ENCODE measurements around the gene DPP10.

DNA sequence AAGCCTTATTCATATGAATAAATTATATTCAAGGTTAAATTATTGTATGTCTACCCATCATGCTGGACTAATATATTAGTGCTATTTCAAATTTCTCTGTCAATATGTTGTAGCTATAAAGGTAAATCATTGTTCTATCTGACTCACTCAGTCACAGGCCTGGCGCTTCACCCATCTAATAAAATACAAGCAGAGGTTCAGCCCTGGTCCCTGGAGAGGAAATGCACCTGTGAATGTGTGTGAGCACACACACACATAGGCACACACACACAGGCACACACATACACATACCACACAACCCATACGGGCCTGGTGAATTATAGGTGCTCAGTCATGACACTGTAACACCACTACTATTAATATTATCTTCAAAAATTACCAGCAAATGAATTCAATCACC is 1396.1 kb downstream of the DPP10 start:
- TF ChIP-seq, protein P1, sequence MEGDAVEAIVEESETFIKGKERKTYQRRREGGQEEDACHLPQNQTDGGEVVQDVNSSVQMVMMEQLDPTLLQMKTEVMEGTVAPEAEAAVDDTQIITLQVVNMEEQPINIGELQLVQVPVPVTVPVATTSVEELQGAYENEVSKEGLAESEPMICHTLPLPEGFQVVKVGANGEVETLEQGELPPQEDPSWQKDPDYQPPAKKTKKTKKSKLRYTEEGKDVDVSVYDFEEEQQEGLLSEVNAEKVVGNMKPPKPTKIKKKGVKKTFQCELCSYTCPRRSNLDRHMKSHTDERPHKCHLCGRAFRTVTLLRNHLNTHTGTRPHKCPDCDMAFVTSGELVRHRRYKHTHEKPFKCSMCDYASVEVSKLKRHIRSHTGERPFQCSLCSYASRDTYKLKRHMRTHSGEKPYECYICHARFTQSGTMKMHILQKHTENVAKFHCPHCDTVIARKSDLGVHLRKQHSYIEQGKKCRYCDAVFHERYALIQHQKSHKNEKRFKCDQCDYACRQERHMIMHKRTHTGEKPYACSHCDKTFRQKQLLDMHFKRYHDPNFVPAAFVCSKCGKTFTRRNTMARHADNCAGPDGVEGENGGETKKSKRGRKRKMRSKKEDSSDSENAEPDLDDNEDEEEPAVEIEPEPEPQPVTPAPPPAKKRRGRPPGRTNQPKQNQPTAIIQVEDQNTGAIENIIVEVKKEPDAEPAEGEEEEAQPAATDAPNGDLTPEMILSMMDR (IDR thresholded peaks at IDR 0.05), result no peak
- TF ChIP-seq ZFX (IDR thresholded peaks at IDR 0.05; ENCODE audit: borderline replicate concordance), result no peak

Data from 22Rv1 (cell line).